ENCODE measurements around the gene EFCAB5.

- TF ChIP-seq, protein P1, sequence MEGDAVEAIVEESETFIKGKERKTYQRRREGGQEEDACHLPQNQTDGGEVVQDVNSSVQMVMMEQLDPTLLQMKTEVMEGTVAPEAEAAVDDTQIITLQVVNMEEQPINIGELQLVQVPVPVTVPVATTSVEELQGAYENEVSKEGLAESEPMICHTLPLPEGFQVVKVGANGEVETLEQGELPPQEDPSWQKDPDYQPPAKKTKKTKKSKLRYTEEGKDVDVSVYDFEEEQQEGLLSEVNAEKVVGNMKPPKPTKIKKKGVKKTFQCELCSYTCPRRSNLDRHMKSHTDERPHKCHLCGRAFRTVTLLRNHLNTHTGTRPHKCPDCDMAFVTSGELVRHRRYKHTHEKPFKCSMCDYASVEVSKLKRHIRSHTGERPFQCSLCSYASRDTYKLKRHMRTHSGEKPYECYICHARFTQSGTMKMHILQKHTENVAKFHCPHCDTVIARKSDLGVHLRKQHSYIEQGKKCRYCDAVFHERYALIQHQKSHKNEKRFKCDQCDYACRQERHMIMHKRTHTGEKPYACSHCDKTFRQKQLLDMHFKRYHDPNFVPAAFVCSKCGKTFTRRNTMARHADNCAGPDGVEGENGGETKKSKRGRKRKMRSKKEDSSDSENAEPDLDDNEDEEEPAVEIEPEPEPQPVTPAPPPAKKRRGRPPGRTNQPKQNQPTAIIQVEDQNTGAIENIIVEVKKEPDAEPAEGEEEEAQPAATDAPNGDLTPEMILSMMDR (IDR thresholded peaks at IDR 0.05; ENCODE audit: low read depth, low read length): no peak
- TF ChIP-seq POLR2A (IDR thresholded peaks at IDR 0.05; ENCODE audit: extremely low read depth, insufficient read length) (no peak), MAX (IDR thresholded peaks at IDR 0.05; ENCODE audit: low read depth, low read length) (no peak), MYC (IDR thresholded peaks at IDR 0.05; ENCODE audit: low read depth, low read length) (no peak)
Observed at GRCh38 chr17:29936724-29937123, 4.7 kb upstream of the EFCAB5 start.

All from NB4 (cell line).